GM12878 (cell line): Measurements from ENCODE around the gene H2AZ2. TPM values are rescaled to one million over a fixed set of nuclear protein-coding genes. Genes with fewer than 3 reads are reported as not detected.

Experiments used
- ATAC-seq: fragments of 200-7000 bp; cut with Tn5 transposase; 3 replicates; pipeline ENCODE4 v1.9.1; 2020; ENCODE audit warnings: mild to moderate bottlenecking, moderate library complexity
- BruUV-seq: library from RNA; stranded (reverse); fragments of 400-500 nt; replicated peaks from 2 replicates; lab custom pipeline; 2021; lab: Mats Ljungman, UMichigan
- CTCF ChIA-PET: fragments of 300-600 bp; sonication (Branson Sonifier 250); formaldehyde crosslinking; extraction: SDS; loops from one replicate; lab custom pipeline; 2021; ENCODE audit warnings: inconsistent platforms; lab: Yijun Ruan, JAX
- POLR2A ChIA-PET: fragments of 350-600 bp; formaldehyde crosslinking; extraction: SDS; loops from one replicate; lab custom pipeline; 2021; ENCODE audit warnings: inconsistent platforms; lab: Charles Lee
- RAD21 ChIA-PET: fragments of 300-600 bp; sonication (Branson Sonifier 250); formaldehyde crosslinking; loops from one replicate; lab custom pipeline; 2023; ENCODE audit warnings: antibody characterized with exemption; ENCODE audit not compliant: unreplicated experiment; lab: Charles Lee
- SMC1A ChIA-PET: fragments of 300-600 bp; sonication (Branson Sonifier 250); formaldehyde crosslinking; loops from one replicate; lab custom pipeline; 2023; ENCODE audit not compliant: unreplicated experiment, uncharacterized antibody; lab: Charles Lee
- DNase-seq: peaks from one replicate; pipeline ENCODE4 v3.0.0-alpha.2; 2011; ENCODE audit warnings: low read depth, low spot score
- FAIRE-seq: peaks from 3 replicates; lab custom pipeline; 2011; peaks lifted over from hg19 to GRCh38; lab: Jason Lieb, UNC
- H2AFZ ChIP-seq: 2 replicates; pipeline ENCODE4 v1.6.0; 2011; ENCODE audit warnings: low read depth, low read length, control low read depth; ENCODE audit not compliant: control insufficient read depth
- H3K27ac ChIP-seq: 2 replicates; pipeline ENCODE4 v1.5.1; 2011; ENCODE audit warnings: control low read depth; ENCODE audit not compliant: control insufficient read depth, insufficient read depth
- H3K27me3 ChIP-seq, 2 experiments: replicated peaks in 1 of 2; 2 replicates each; pipeline versions ENCODE4 v1.6.0 to v1.6.1; 2011; ENCODE audit warnings: low read length in 1 of 2; ENCODE audit not compliant: control insufficient read depth in 2 of 2, insufficient read depth in 2 of 2
- H3K36me3 ChIP-seq, 2 experiments: 2 replicates each; pipeline ENCODE4 v1.5.1; 2011; ENCODE audit warnings: low read length in 1 of 2; ENCODE audit not compliant: control insufficient read depth in 2 of 2, insufficient read depth in 2 of 2
- H3K4me1 ChIP-seq: 2 replicates; pipeline ENCODE4 v1.6.1; 2011; ENCODE audit warnings: mild to moderate bottlenecking, low read length, moderate library complexity, mixed read lengths; ENCODE audit not compliant: control insufficient read depth, insufficient read depth
- H3K4me2 ChIP-seq: 2 replicates; pipeline ENCODE4 v1.6.0; 2011; ENCODE audit warnings: control low read depth; ENCODE audit not compliant: control insufficient read depth, insufficient read depth
- H3K4me3 ChIP-seq: fragments of 200-600 bp; sonication (generic); 2 replicates; pipeline ENCODE4 v1.5.1; 2016
- H3K79me2 ChIP-seq: 2 replicates; pipeline ENCODE4 v1.6.0; 2011; ENCODE audit warnings: low read length; ENCODE audit not compliant: control insufficient read depth, insufficient read depth
- H3K9ac ChIP-seq: 2 replicates; pipeline ENCODE4 v1.8.0; 2011; ENCODE audit warnings: low read length, control low read depth, mixed read lengths; ENCODE audit not compliant: control insufficient read depth, insufficient read depth
- H3K9me3 ChIP-seq: replicated peaks from 3 replicates; pipeline ENCODE4 v1.5.1; 2011; ENCODE audit warnings: mild to moderate bottlenecking, low read length; ENCODE audit not compliant: control insufficient read depth, insufficient read depth
- H4K20me1 ChIP-seq: 2 replicates; pipeline ENCODE4 v1.6.0; 2011; ENCODE audit not compliant: control insufficient read depth, insufficient read depth
- CBX3 ChIP-seq: fragments of 200-600 bp; sonication (generic); IDR thresholded peaks from 2 replicates; pipeline ENCODE4 v1.6.1; 2016; ENCODE audit warnings: low read depth, borderline replicate concordance
- CREM ChIP-seq: IDR thresholded peaks from 2 replicates; pipeline ENCODE4 v1.6.1; 2014; ENCODE audit warnings: antibody characterized with exemption, low read depth
- EGR1 ChIP-seq, 2 experiments: IDR thresholded peaks; 1 replicate in 1 of 2; 2 replicates in 1 of 2; pipeline ENCODE4 v1.6.1; 2011 to 2012; ENCODE audit warnings: low read depth in 2 of 2, low read length in 2 of 2, borderline replicate concordance in 1 of 2, mild to moderate bottlenecking in 1 of 2, moderate library complexity in 1 of 2
- KDM1A ChIP-seq: fragments of 200-600 bp; sonication (generic); IDR thresholded peaks from 2 replicates; pipeline ENCODE4 v1.6.1; 2016; ENCODE audit warnings: borderline replicate concordance
- MXI1 ChIP-seq: fragments of 150-350 bp; IDR thresholded peaks from 2 replicates; pipeline ENCODE4 v1.6.1; 2011; ENCODE audit warnings: low read depth, mild to moderate bottlenecking, inconsistent platforms, low read length, improper control_type of control experiment
- WGBS: methylation state at CpG from one replicate; pipeline ENCODE4 v1.1.6; 2016; ENCODE audit warnings: low lambda C conversion rate; ENCODE audit not compliant: insufficient replicate concordance, insufficient coverage; ENCODE audit errors: missing lambda C conversion rate; 5-methylcytosine and 5-hydroxymethylcytosine counted together
- in situ Hi-C: fragments of 300-500 bp; cut with MboI; formaldehyde crosslinking; loops from 9 replicates; pipeline ENCODE4 v1.14.3; 2018; ENCODE audit warnings: mixed read lengths
- intact Hi-C: fragments of 100-400 bp; cut with micrococcal nuclease; formaldehyde crosslinking; loops from one replicate; pipeline ENCODE4 v1.14.2; 2022; ENCODE audit not compliant: unreplicated experiment
- polyA plus RNA-seq, 11 experiments: library from polyadenylated mRNA; depleted of rRNA in 4 of 11; unstranded in 6 of 11; stranded (reverse) in 5 of 11; fragments of >200 nt; fragmentation: Nextera tagmentation in 4 of 11; fragmentation: Illumina TruSeq in 1 of 11; extraction: Ambion mirVana in 4 of 11; extraction: Trizol in 1 of 11; gene quantifications; 1 replicate in 1 of 11; 2 replicates in 10 of 11; pipeline versions ENCODE4 v1.2.1 to v1.2.3, GENCODE V29; 2011 to 2016; ENCODE audit warnings: inconsistent platforms in 2 of 11, missing spikeins in 2 of 11, low read depth in 1 of 11
- total RNA-seq, 4 experiments: library from RNA; depleted of rRNA in 3 of 4; stranded (reverse); fragments of >200 nt in 3 of 4; fragmentation: Illumina TruSeq in 1 of 4; extraction: Trizol in 1 of 4; gene quantifications; 2 replicates each; pipeline versions ENCODE4 v1.2.1 to v1.2.3, GENCODE V29; 2013 to 2021
- TF ChIP-seq, protein P1 (sequence below): IDR thresholded peaks from 2 replicates; pipeline ENCODE4 v1.6.1; 2011; ENCODE audit warnings: low read depth, low read length, improper control_type of control experiment, borderline replicate concordance
- TF ChIP-seq, protein P2 (sequence below): fragments of 450-650 bp; formaldehyde crosslinking; IDR thresholded peaks from 2 replicates; pipeline ENCODE4 v1.4.0; 2022; ENCODE audit warnings: mild to moderate bottlenecking, moderate library complexity

The H2AZ2 gene
- total and polyA plus RNA-seq, 10 of the 15 experiments (the other 5 are each of a cell fraction or from before 2014, with no cell fraction given), result 118 to 366 (median 223) TPM

DNA sequence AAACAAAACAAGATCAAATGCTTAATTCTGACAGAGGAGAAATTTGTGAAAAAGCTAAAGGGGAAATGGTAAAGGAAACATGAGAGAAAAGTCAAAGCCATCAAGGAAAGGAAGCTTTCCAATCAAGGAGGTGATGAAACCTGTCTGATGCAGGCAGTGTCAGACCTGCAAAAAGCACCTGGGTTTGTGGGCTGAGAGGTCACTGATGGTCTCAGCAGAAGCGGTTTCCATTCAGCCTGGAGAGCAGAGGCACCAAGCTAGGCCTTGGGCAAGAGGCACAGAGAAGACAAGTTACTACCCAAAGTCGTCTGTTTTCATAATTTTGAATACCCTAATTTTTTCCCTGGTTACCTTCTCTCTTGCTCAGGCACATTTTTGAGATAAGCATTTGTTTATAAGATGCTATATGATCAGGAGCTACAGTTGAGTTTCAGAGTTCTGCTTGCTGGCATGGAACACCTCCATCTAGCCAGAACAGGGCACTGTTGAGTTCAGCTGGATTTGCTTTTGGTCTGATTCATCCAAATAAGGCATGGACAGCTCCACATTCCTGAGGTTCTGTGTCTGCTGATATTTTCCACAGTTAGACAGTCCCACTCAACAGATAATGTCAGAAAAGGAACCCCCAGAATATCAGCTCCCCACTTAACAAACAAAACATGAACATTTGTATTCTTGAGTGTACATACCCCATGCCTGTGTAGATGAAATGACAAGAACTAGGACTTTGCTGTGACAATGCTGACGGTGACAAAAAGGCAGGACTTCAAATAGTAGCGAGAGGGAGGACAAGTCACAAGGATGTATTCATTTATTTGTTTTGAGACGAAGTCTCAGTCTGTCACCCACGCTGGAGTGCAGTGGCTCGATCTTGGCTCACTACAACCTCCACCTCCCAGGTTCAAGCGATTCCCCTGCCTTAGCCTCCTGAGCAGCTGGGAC, 56.3 kb downstream of the H2AZ2 start:
- in situ Hi-C loops (no loop called here), intact Hi-C loops (no loop called here)
- no TSS peak for BruUV-seq
- no peak overlapping the region for H3K4me2 ChIP-seq
- no peak for TF ChIP-seq CREM
- TF ChIP-seq CBX3, result no peak
- TF ChIP-seq KDM1A, result no peak
- H3K4me1 ChIP-seq, result peaks cover 4% of the 10 kb centered on the region
- H3K36me3 ChIP-seq, result no peaks in the 10 kb centered on the region; a peak in 1 of 4 replicates
- POLR2A ChIA-PET, result interaction anchor here (0.7 to 1.5 kb wide), 4 partner anchors 14 to 57 kb away, joined by 3 read pairs; partner anchors contain the start of gene H2AZ2
- CTCF ChIA-PET, result interaction anchor here (0.9 to 1.3 kb wide), 4 partner anchors 19 to 344 kb away, joined by 3 read pairs; no protein-coding TSS in a partner anchor
- DNase-seq (no peak), ATAC-seq (no peak), FAIRE-seq (no peak)
- H2AFZ ChIP-seq, result no peak overlapping the region
- no peaks in the 10 kb centered on the region for H3K9me3 ChIP-seq
- no peak overlapping the region for H3K9ac ChIP-seq
- RAD21 ChIA-PET, result interaction anchor here (0.8 to 1.0 kb wide), 2 partner anchors 39 to 41 kb away, joined by 3 read pairs; no protein-coding TSS in a partner anchor
- no peaks in the 10 kb centered on the region for H4K20me1 ChIP-seq
- WGBS, result 75% methylated on average over 8 of the region's 8 CpGs
- no peak overlapping the region for H3K27ac ChIP-seq
- H3K4me3 ChIP-seq, result no peak overlapping the region
- H3K79me2 ChIP-seq, result peaks cover 11% of the 10 kb centered on the region
- H3K27me3 ChIP-seq, result no peaks in the 10 kb centered on the region
- SMC1A ChIA-PET, result interaction anchor here (1.1 kb wide), 1 partner anchor 17 kb away, joined by 3 read pairs; no protein-coding TSS in a partner anchor

DNA sequence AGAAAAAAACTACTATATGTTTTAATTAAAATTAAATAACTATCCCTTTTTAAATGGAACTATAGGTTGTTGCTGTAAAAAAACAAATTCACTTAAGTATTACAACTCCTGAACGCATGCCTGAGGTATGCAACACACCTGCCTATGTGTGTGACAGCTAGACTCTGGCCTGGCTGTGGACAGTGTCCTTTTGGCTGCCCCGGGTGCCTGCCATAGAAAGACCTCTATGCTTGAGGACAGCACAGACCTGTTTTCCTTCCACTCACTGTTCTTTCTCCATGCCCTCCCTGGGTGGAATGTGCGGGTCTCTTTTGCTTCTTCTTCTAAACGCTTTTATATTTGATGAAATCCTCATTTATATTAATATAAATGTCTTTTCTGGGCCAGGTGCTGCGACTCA, 57.9 kb downstream of the H2AZ2 start:
- Histone ChIP-seq H3K4me3 (no peak overlapping the region), H3K9ac (no peak overlapping the region), H3K79me2 (no peaks in the 10 kb centered on the region), H3K27ac (no peak overlapping the region), H4K20me1 (no peaks in the 10 kb centered on the region), H2AFZ (no peak overlapping the region), H3K36me3 (no peaks in the 10 kb centered on the region; a peak in 1 of 4 replicates), H3K27me3 (no peaks in the 10 kb centered on the region), H3K9me3 (no peaks in the 10 kb centered on the region), H3K4me1 (peaks cover 4% of the 10 kb centered on the region), H3K4me2 (no peak overlapping the region)
- in situ Hi-C loops, result no loop called here
- FAIRE-seq (no peak), ATAC-seq (no peak), DNase-seq (no peak)
- CTCF ChIA-PET, result interaction anchor here (0.6 kb wide), 1 partner anchor 35 kb away, joined by 3 read pairs; no protein-coding TSS in a partner anchor
- RAD21 ChIA-PET, result no interaction called here
- 89% methylated on average over 5 of the region's 5 CpGs for WGBS
- no TSS peak for BruUV-seq
- POLR2A ChIA-PET, result interaction anchor here (0.5 to 0.7 kb wide), 3 partner anchors 10 to 201 kb away, joined by 3 to 5 read pairs (median 5); no protein-coding TSS in a partner anchor
- SMC1A ChIA-PET, result no interaction called here
- intact Hi-C loops, result no loop called here
- TF ChIP-seq EGR1 (IDR thresholded peaks at IDR 0.05; ENCODE audit: borderline replicate concordance in 1 of 2, low read depth in 2 of 2, low read length in 2 of 2) (no peak), MXI1 (no peak)
- TF ChIP-seq, protein P1, sequence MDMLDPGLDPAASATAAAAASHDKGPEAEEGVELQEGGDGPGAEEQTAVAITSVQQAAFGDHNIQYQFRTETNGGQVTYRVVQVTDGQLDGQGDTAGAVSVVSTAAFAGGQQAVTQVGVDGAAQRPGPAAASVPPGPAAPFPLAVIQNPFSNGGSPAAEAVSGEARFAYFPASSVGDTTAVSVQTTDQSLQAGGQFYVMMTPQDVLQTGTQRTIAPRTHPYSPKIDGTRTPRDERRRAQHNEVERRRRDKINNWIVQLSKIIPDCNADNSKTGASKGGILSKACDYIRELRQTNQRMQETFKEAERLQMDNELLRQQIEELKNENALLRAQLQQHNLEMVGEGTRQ, result no peak
- TF ChIP-seq, protein P2, sequence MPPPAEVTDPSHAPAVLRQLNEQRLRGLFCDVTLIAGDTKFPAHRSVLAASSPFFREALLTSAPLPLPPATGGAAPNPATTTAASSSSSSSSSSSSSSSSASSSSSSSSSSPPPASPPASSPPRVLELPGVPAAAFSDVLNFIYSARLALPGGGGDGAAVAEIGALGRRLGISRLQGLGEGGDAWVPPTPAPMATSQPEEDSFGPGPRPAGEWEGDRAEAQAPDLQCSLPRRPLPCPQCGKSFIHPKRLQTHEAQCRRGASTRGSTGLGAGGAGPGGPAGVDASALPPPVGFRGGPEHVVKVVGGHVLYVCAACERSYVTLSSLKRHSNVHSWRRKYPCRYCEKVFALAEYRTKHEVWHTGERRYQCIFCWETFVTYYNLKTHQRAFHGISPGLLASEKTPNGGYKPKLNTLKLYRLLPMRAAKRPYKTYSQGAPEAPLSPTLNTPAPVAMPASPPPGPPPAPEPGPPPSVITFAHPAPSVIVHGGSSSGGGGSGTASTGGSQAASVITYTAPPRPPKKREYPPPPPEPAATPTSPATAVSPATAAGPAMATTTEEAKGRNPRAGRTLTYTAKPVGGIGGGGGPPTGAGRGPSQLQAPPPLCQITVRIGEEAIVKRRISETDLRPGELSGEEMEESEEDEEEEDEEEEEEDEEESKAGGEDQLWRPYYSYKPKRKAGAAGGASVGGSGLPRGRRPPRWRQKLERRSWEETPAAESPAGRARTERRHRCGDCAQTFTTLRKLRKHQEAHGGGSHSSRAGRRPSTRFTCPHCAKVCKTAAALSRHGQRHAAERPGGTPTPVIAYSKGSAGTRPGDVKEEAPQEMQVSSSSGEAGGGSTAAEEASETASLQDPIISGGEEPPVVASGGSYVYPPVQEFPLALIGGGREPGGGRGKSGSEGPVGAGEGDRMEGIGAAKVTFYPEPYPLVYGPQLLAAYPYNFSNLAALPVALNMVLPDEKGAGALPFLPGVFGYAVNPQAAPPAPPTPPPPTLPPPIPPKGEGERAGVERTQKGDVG, result no peak
